B cell (primary cell): ENCODE measurements around the gene LRRN2.

Experiments used
- CTCF ChIP-seq: fragments of 200-600 bp; IDR thresholded peaks from one replicate; pipeline ENCODE4 v1.8.0; 2022; ENCODE audit warnings: antibody characterized with exemption, mild to moderate bottlenecking
- EZH2 ChIP-seq: IDR thresholded peaks from 2 replicates; pipeline ENCODE4 v1.6.1; 2012; ENCODE audit warnings: borderline replicate concordance, low read depth, mild to moderate bottlenecking, moderate library complexity, low read length; ENCODE audit not compliant: insufficient read depth, poor library complexity, severe bottlenecking

GRCh38 chr1:204692841-204693356 is 7.4 kb upstream of the LRRN2 start:
- TF ChIP-seq CTCF (no peak), EZH2 (no peak)
